ENCODE data around the gene FLOT1. TPM values are rescaled to one million over a fixed set of nuclear protein-coding genes. Genes with fewer than 3 reads are reported as not detected.

The FLOT1 gene
- total and polyA plus RNA-seq, 2 of the 13 experiments (the other 11 are each of a cell fraction or from before 2014, with no cell fraction given), result 82.3 to 130 TPM

GRCh38 chr6:30721198-30722024 is 21.1 kb downstream of the FLOT1 start (continued):
- TF ChIP-seq E2F5 (CRISPR knock-in tag; conservative IDR thresholded peaks at IDR 0.05) (peak; percentile 38; the same call in 1 of the 2 replicates), AGO2 (optimal IDR thresholded peaks at IDR 0.05; ENCODE audit: low read depth, low read length) (peak; percentile 98), SALL1 (CRISPR knock-in tag; IDR thresholded peaks at IDR 0.05) (peak; percentile 86), ZNF644 (CRISPR knock-in tag; IDR thresholded peaks at IDR 0.05; ENCODE audit: low read depth) (no peak), ZNF430 (CRISPR knock-in tag; IDR thresholded peaks at IDR 0.05) (peak; percentile 90; the same call in 1 of the 2 replicates), MXD3 (CRISPR knock-in tag; IDR thresholded peaks at IDR 0.05) (peak; percentile 87; the same call in 1 of the 2 replicates), SSRP1 (CRISPR knock-in tag; IDR thresholded peaks at IDR 0.05) (no peak), PCBP1 (IDR thresholded peaks at IDR 0.05; ENCODE audit: borderline replicate concordance, low read depth, low read length) (no peak), NR2F6 (IDR thresholded peaks at IDR 0.05) (no peak), NR2F6 (CRISPR knock-in tag; IDR thresholded peaks at IDR 0.05) (no peak; the same call in 1 of the 2 replicates), MEF2D (CRISPR knock-in tag; IDR thresholded peaks at IDR 0.05) (no peak), MXD4 (CRISPR knock-in tag; IDR thresholded peaks at IDR 0.05) (peak; percentile 90), FOXA3 (CRISPR knock-in tag; IDR thresholded peaks at IDR 0.05) (peak; percentile 8), ZNF788 (CRISPR knock-in tag; IDR thresholded peaks at IDR 0.05; ENCODE audit: borderline replicate concordance) (peak; percentile 79), TEAD3 (CRISPR knock-in tag; optimal IDR thresholded peaks at IDR 0.05; ENCODE audit: borderline replicate concordance) (peak; percentile 92), PPARG (CRISPR knock-in tag; conservative IDR thresholded peaks at IDR 0.05) (no peak), NR2F1 (CRISPR knock-in tag; IDR thresholded peaks at IDR 0.05) (no peak), AKAP8 (CRISPR knock-in tag; IDR thresholded peaks at IDR 0.05) (peak; percentile 99), ZNF607 (CRISPR knock-in tag; IDR thresholded peaks at IDR 0.05; ENCODE audit: borderline replicate concordance) (peak; percentile 64), TBX3 (IDR thresholded peaks at IDR 0.05; ENCODE audit: borderline replicate concordance) (no peak), ZFP91 (CRISPR knock-in tag; IDR thresholded peaks at IDR 0.05; ENCODE audit: borderline replicate concordance) (no peak; the same call in 1 of the 2 replicates), PAX8 (CRISPR knock-in tag; IDR thresholded peaks at IDR 0.05; ENCODE audit: borderline replicate concordance) (no peak), NFIC (IDR thresholded peaks at IDR 0.05; ENCODE audit: low read length) (no peak), ZEB1 (IDR thresholded peaks at IDR 0.05; ENCODE audit: insufficient replicate concordance, low read depth) (no peak), IKZF5 (CRISPR knock-in tag; IDR thresholded peaks at IDR 0.05) (peak; percentile 76), TGIF2 (CRISPR knock-in tag; IDR thresholded peaks at IDR 0.05) (peak; percentile 59; the same call in 1 of the 2 replicates), ARID2 (CRISPR knock-in tag; IDR thresholded peaks at IDR 0.05; ENCODE audit: borderline replicate concordance) (peak; percentile 36; the same call in 1 of the 2 replicates), ZNF740 (CRISPR knock-in tag; IDR thresholded peaks at IDR 0.05) (peak; percentile 98)
